ENCODE results near the gene QSOX2.

The QSOX2 gene

DNA sequence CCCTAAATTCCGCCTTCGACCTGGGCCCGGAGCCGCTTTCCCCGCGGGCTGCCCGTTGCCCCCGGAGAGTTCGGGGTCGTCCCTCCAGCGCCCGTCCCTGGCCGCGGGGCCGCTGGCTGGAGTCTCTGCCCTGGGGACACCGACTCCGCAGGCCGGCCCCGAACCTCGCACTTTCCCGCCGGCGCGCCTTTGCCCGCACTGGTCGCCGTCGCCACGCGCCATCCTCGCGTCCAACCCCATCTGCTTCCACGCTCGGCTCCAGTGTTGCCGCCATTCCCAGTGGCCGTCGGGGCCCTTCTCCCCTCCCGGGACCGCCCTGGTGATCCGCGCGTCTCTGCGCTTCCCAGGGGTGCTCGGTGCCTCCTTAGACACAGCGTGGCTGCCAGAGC, 51.7 kb downstream of the QSOX2 start:
- H3K27ac ChIP-seq = no peak overlapping the region
- H3K4me1 ChIP-seq = peaks cover 0 to 23% (median 8%) of the 10 kb centered on the region in 4 donors
- DNase-seq = no peak
- no peaks in the 10 kb centered on the region for H3K9me3 ChIP-seq
- intact Hi-C loops (cut with DNase I; ENCODE audit: low total_unique reads) = no loop called here
- TF ChIP-seq, protein P1, sequence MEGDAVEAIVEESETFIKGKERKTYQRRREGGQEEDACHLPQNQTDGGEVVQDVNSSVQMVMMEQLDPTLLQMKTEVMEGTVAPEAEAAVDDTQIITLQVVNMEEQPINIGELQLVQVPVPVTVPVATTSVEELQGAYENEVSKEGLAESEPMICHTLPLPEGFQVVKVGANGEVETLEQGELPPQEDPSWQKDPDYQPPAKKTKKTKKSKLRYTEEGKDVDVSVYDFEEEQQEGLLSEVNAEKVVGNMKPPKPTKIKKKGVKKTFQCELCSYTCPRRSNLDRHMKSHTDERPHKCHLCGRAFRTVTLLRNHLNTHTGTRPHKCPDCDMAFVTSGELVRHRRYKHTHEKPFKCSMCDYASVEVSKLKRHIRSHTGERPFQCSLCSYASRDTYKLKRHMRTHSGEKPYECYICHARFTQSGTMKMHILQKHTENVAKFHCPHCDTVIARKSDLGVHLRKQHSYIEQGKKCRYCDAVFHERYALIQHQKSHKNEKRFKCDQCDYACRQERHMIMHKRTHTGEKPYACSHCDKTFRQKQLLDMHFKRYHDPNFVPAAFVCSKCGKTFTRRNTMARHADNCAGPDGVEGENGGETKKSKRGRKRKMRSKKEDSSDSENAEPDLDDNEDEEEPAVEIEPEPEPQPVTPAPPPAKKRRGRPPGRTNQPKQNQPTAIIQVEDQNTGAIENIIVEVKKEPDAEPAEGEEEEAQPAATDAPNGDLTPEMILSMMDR (IDR thresholded peaks at IDR 0.05) = no peak
- H3K36me3 ChIP-seq = no peaks in the 10 kb centered on the region
- H3K27me3 ChIP-seq = peaks cover 0 to 100% of the 10 kb centered on the region in 2 donors
- H3K4me3 ChIP-seq = no peak overlapping the region

DNA sequence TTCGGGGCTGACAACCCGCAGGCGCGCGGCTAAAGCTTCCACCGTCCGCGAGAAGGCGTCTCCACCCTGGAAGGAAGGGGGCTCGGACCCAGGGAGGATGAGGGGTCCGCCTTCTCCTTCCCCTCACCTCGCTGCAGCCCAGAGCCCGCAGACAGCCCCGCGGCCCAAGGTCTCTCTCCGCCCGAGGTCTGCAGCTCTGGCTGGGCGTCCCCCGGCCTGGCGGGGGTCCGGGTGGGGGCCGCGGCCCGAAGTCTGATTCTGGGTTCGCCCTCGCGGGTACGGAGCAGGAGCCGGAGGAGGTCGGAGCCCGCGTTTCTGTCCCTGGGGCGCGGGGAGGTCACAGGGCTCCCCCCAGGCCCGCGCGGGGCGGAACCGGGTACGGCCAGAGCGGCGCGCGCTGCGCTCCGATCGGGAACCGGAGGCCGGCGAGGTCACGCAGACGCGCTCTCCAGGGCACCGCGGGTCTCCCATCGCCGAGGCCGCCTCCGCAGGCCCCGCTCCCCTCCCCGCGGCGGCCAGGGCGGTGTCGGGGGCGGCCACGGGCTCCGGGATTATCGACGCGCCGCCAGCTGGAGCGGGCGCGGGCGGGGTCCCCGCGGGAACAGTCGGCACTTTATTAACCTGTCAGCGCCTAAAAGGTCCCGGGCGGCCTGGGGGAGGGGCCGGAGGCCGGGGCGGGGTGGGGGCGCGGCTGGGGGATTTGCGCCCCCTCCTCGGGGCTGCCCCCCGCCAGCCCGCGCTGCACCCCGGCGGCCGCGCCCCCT, 52.3 kb downstream of the QSOX2 start:
- Histone ChIP-seq H3K27me3 (peaks cover 0 to 99% of the 10 kb centered on the region in 2 donors), H3K4me1 (peaks cover 0 to 18% (median 6%) of the 10 kb centered on the region in 4 donors), H3K27ac (no peak overlapping the region), H3K36me3 (no peaks in the 10 kb centered on the region), H3K9me3 (no peaks in the 10 kb centered on the region), H3K4me3 (no peak overlapping the region)
- TF ChIP-seq, protein P1 (IDR thresholded peaks at IDR 0.05) = no peak
- intact Hi-C loops (cut with DNase I; ENCODE audit: low total_unique reads) = no loop called here
- no peak for DNase-seq

DNA sequence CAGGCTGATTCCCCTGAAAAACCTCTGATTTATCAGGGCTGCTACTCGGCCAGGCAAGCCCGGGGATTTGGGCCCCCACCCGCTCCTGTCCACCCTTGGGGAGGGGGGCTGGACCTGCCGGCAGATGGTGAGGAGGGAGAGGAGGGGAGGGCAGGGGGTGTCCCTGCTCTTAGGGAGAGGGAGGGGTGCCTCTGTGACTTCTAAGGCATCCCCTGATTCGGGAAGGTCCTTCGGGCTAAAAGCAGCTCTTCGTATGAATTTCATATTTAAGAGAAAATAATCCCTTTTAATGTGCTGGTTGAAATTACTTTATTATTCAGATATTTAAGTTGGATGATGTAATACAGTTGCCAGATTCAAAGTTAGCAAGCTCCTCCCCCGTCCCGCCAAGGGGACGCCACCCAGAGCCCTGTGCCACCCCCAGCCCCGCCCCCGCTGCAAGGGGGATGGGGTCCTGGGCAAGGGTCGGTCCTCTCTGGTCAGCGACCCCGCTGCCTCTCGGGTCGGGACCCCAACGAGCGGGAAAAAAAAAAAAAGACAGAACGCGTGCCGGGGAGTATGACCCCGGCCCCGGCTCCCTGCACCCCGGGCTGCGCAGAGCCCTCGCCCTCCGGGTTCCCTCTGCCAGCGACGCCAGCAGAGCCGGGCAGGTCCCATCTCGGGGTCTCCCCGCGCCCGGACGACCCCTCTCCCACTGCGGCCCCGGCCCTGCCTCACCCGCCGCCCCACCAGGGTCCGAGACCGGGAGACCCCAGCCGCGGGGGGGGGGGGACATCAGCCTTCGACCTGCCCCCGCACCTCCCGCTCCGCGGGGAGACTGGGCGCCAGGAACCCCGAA, 53.1 kb downstream of the QSOX2 start:
- TF ChIP-seq, protein P1 (IDR thresholded peaks at IDR 0.05) = no peak
- Histone ChIP-seq H3K27me3 (peaks cover 0 to 99% of the 10 kb centered on the region in 2 donors), H3K36me3 (no peaks in the 10 kb centered on the region), H3K4me1 (peaks cover 0 to 15% (median 4%) of the 10 kb centered on the region in 4 donors), H3K9me3 (no peaks in the 10 kb centered on the region), H3K4me3 (no peak overlapping the region), H3K27ac (no peak overlapping the region)
- no peak for DNase-seq
- intact Hi-C loops (cut with DNase I; ENCODE audit: low total_unique reads) = no loop called here

DNA sequence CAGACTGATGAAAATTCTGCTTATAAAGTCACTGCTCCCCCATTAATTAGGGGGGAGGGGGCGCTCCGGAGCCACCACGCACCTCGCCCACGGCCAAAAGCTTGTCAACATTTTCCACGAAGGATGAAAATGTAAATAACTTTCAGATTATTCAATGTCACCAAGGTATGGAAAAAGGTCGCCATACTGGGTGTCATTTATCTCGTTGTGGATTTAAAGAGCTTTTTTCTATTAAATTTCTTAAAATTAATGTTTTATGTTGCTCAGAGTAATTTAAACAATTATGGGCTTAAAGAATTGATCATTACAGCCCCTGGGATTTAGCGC, 53.7 kb downstream of the QSOX2 start:
- Histone ChIP-seq H3K4me3 (no peak overlapping the region), H3K27me3 (peaks cover 0 to 98% of the 10 kb centered on the region in 2 donors), H3K9me3 (no peaks in the 10 kb centered on the region), H3K27ac (no peak overlapping the region), H3K4me1 (peaks cover 0 to 15% (median 4%) of the 10 kb centered on the region in 4 donors), H3K36me3 (no peaks in the 10 kb centered on the region)
- intact Hi-C loops (cut with DNase I; ENCODE audit: low total_unique reads) = no loop called here
- TF ChIP-seq, protein P1 (IDR thresholded peaks at IDR 0.05) = no peak
- DNase-seq = no peak

DNA sequence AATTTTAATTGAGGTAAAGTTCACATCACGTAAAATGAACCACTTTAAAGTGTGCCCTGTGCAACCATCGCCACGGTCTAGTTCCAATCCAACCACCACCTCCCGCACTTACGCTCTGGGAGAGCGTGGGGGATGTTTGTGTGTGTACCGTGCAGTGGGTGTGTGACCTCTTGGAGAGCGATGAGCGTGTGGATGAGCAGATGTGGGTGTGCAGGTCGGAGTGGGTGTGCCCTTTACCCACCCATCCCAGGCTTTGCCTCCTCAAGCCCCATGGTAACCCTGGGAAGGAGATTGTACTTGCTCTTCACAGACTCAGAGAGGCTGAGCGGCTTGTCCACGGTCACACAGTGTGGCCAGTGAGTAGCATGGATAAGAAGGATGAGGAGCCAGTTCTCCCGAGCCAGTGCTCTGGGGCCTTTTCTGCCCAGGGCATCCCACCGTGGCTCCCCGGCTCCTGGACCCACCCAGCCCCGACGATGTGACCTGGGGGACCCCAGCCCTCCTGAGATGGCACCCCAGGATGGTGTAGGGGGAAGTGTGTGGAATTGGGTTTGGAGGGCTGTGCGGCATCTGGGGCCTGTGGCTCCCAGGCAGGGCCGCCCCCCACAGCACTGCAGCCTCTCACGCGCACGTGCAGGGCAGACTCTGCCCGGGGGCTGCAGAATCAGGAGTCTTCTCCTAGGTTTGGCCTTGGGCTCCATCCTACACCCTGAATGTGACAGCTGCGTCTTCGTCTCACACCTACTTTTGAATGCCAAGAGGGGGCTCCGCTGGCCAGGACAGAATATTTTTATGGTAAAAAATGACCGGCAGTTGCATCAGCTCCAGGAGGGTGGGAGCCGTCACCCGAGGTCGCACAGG, 54.3 kb downstream of the QSOX2 start:
- no peak for DNase-seq
- H3K9me3 ChIP-seq = no peaks in the 10 kb centered on the region
- peaks cover 0 to 15% (median 4%) of the 10 kb centered on the region in 4 donors for H3K4me1 ChIP-seq
- H3K36me3 ChIP-seq = no peaks in the 10 kb centered on the region
- no peak overlapping the region for H3K27ac ChIP-seq
- no peak overlapping the region for H3K4me3 ChIP-seq
- H3K27me3 ChIP-seq = peaks cover 0 to 97% of the 10 kb centered on the region in 2 donors
- TF ChIP-seq, protein P1 (IDR thresholded peaks at IDR 0.05) = no peak
- intact Hi-C loops (cut with DNase I; ENCODE audit: low total_unique reads) = no loop called here

Measured in tibial artery (tissue), 4 donors.